ENCODE measurements around the gene BCAR3.

BCAR3 gene

DNA sequence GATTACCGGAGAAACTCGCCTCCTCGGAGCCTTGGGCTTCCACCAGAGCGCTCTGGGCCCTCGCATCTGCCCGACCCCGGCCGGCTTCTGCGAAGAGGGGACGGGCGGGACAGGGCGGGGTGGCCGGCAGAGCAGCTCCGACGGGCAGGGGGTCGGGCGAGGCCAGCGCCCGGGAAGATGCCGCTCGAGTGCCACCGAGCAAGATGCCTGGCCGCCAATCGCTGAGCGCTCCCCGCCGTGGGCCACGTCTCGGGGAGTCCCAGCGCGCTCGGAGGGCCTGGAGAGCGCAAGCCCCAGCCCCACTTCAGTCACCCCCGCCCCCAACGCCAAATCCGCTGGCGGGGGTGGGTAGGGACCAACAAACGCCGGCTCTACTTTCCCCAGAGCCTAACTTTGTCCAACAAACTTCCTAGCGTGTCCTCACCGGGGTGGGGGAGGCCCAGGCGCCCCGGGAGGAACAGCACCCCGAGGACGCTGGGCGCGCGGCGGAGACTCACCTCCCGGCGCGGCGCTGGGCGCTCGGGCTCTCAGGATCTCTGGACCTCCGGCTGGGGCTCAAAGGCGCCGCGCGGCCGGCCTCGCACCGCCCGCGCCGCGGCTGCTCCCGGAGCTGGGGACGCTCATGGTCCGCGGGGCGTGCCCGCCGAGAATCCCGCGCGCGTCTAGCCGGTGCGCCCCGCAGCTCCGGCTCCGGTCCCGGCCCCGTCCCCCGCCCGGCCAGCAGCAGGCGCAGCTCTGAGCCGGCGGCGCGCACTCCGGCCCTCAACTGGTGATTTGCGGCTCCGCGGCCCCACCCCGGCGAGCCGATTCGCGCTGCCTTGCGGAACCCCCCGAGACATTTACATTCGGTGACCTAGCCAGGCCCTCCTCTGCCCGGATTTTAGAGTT is at the start of gene BCAR3:
BCAR3 (minus strand) TSS at position 737 of the 888 bp plus-strand sequence. CDS start 6,907 bp downstream, outside the sequence.
- H3K4me1 ChIP-seq (ENCODE audit: control insufficient read depth, low read depth, low read length), result peaks cover 21% of the 10 kb centered on the region
- H3K27me3 ChIP-seq (ENCODE audit: control insufficient read depth, insufficient read depth, low read length), result peaks cover 35% of the 10 kb centered on the region
- H3K4me3 ChIP-seq (ENCODE audit: low read length), result peak within 1 kb of the TSS; percentile 77
- peak within 1 kb of the TSS; percentile 51 for H3K9ac ChIP-seq (ENCODE audit: low read length)
- no peaks in the 10 kb centered on the region for H3K9me3 ChIP-seq (ENCODE audit: control insufficient read depth, low read depth, low read length)
- H3K36me3 ChIP-seq (ENCODE audit: control insufficient read depth, low read depth, low read length), result no peaks in the 10 kb centered on the region
- no peak within 1 kb of the TSS for H3K27ac ChIP-seq (ENCODE audit: low read length)

DNA sequence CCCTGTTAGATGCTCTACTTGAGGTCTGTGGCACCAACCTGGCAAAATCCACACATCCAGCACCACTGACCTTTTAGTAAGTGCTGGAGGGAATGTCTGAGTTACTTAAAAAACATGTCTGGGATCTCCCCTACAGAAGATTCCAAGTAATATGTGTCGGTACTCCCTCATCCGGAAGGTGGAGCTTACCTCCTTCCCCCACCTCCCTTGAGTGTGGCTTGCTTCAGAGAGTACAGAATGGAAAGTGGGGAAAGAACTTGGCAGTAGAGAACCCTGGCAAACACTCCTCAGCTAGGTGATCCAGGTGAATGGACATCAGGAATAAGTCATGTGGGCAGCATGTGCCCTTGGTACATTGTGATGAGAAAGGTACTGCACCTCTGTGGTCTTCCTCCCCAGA is 49.0 kb upstream of the BCAR3 start:
- Histone ChIP-seq H3K36me3 (ENCODE audit: control insufficient read depth, low read depth, low read length) (no peaks in the 10 kb centered on the region), H3K9me3 (ENCODE audit: control insufficient read depth, low read depth, low read length) (no peaks in the 10 kb centered on the region), H3K27ac (ENCODE audit: low read length) (no peak overlapping the region), H3K4me3 (ENCODE audit: low read length) (no peak overlapping the region), H3K27me3 (ENCODE audit: control insufficient read depth, insufficient read depth, low read length) (no peaks in the 10 kb centered on the region), H3K9ac (ENCODE audit: low read length) (no peak overlapping the region), H3K4me1 (ENCODE audit: control insufficient read depth, low read depth, low read length) (peaks cover 8% of the 10 kb centered on the region)

DNA sequence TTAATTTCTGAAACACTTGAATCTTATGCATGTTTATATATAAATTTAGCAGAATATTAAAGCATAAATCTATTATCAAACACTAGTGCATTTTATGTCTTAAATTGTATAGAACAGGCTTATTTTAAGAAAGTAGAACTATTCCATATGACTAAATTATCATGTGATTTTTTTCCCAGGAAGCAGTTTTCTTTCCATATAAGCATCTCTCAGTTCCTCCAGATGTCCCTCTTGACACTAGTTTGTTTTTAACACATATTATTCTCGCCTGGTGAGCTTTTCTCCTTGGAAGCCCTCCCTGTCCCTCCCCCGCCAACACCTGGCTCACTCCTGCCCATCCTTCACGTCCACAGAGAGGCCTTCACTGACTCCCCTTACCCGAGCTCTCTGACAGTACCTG is 48.3 kb upstream of the BCAR3 start:
- Histone ChIP-seq H3K4me3 (ENCODE audit: low read length) (no peak overlapping the region), H3K4me1 (ENCODE audit: control insufficient read depth, low read depth, low read length) (peaks cover 8% of the 10 kb centered on the region), H3K9ac (ENCODE audit: low read length) (no peak overlapping the region), H3K27me3 (ENCODE audit: control insufficient read depth, insufficient read depth, low read length) (no peaks in the 10 kb centered on the region), H3K9me3 (ENCODE audit: control insufficient read depth, low read depth, low read length) (no peaks in the 10 kb centered on the region), H3K36me3 (ENCODE audit: control insufficient read depth, low read depth, low read length) (no peaks in the 10 kb centered on the region), H3K27ac (ENCODE audit: low read length) (no peak overlapping the region)

DNA sequence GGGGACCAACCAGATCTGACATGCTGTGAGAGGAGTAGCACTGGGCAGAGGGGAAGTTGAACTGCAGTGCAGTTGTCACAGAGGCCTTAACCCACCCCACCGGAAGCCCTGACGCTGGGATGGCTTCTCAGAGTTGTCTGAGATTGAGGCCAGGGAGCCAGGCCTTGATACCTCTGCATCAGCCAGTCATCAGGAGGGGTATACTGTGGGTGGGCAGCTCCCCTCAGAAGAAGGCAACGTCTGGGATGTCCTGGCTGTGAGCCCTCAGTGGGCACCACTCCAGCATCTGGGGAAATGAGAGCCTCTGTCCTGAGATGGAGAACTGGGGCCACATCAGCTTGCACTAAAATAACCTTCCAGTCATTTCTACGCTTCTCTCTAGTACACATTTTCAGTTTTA is 47.9 kb upstream of the BCAR3 start:
- H3K4me3 ChIP-seq (ENCODE audit: low read length), result no peak overlapping the region
- H3K27me3 ChIP-seq (ENCODE audit: control insufficient read depth, insufficient read depth, low read length), result no peaks in the 10 kb centered on the region
- no peaks in the 10 kb centered on the region for H3K36me3 ChIP-seq (ENCODE audit: control insufficient read depth, low read depth, low read length)
- peaks cover 8% of the 10 kb centered on the region for H3K4me1 ChIP-seq (ENCODE audit: control insufficient read depth, low read depth, low read length)
- no peak overlapping the region for H3K9ac ChIP-seq (ENCODE audit: low read length)
- H3K27ac ChIP-seq (ENCODE audit: low read length), result no peak overlapping the region
- no peaks in the 10 kb centered on the region for H3K9me3 ChIP-seq (ENCODE audit: control insufficient read depth, low read depth, low read length)

DNA sequence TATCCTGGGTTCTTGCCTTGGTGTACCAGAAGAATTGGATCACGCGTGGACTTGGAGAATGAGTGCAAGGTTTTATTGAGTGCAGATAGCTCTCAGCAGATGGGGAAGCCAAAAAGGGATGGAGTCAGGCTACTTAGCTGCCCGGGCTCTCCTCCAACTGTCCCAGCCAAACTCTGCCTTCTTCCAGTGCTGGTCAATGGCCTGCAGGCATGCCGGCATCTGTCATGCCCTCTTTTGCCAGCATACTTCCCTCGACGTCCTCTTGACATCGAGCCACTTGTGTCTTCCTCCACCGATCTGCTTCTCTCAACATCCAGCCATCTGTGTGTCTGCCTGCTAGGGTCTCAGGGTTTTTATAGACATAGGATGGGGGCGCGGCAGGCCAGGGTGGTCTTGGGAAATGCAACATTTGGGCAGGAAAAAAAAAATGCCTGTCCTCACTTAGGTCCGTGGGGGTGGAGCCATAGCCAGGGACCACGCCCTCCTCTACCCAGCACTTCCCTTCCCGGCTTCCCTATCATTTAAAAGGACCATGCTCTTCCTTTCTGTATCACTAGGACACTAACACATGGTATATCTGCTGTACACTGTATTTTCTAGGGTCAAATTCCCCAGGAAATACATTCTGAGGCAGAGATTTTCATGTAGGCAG is 47.0 kb upstream of the BCAR3 start:
- H3K27ac ChIP-seq (ENCODE audit: low read length), result no peak overlapping the region
- H3K9ac ChIP-seq (ENCODE audit: low read length), result no peak overlapping the region
- H3K4me1 ChIP-seq (ENCODE audit: control insufficient read depth, low read depth, low read length), result peaks cover 8% of the 10 kb centered on the region
- no peaks in the 10 kb centered on the region for H3K27me3 ChIP-seq (ENCODE audit: control insufficient read depth, insufficient read depth, low read length)
- H3K36me3 ChIP-seq (ENCODE audit: control insufficient read depth, low read depth, low read length), result no peaks in the 10 kb centered on the region
- H3K4me3 ChIP-seq (ENCODE audit: low read length), result no peak overlapping the region
- H3K9me3 ChIP-seq (ENCODE audit: control insufficient read depth, low read depth, low read length), result no peaks in the 10 kb centered on the region

DNA sequence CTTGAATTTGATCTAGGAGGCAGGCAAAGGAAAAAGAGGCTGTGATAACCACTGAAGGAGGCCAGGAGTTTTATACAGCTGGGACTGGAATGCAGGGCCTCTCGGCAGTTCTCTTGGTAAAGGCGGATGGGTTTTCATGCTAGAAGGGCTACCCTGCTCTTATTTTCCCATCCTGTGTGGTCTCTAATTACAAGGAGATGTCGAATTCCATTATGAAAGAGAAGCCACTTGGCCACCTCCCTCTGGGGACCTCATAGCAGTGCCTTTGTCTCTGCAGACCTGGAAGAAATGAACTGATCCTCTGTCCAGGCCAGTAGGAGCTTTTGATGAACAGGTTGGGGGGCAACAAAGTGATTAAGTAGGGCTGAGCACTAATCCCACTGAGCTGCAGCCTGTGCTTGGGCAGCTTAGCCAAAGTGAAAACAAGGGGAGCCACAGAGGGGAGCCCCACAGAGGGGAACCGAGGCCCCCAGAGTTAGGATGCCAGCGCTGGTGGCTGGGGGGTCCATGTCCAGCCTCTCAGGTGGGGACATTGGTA is 42.2 kb upstream of the BCAR3 start:
- Histone ChIP-seq H3K9me3 (ENCODE audit: control insufficient read depth, low read depth, low read length) (no peaks in the 10 kb centered on the region), H3K4me3 (ENCODE audit: low read length) (no peak overlapping the region), H3K36me3 (ENCODE audit: control insufficient read depth, low read depth, low read length) (no peaks in the 10 kb centered on the region), H3K4me1 (ENCODE audit: control insufficient read depth, low read depth, low read length) (peaks cover 17% of the 10 kb centered on the region), H3K27ac (ENCODE audit: low read length) (no peak overlapping the region), H3K9ac (ENCODE audit: low read length) (no peak overlapping the region), H3K27me3 (ENCODE audit: control insufficient read depth, insufficient read depth, low read length) (no peaks in the 10 kb centered on the region)

DNA sequence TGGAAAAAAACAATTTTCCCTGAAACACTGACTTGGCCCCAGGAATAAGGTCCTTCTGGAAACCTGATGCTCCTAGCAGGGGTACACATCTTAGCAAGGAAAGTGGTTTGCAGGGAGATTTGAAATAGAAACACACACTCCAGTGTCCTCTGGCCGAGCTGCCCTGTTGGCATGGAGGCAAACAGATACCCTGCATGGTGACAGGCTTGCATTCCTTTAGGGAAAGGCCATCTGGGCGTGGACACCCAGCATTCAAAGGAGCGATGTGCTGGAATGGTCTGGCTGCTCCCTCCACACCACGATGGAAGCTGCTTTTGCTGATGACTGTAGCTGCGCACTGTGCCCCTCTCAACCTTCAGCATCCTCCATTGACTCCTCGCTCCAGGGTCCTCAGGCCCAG is 41.5 kb upstream of the BCAR3 start:
- H3K9me3 ChIP-seq (ENCODE audit: control insufficient read depth, low read depth, low read length), result no peaks in the 10 kb centered on the region
- no peaks in the 10 kb centered on the region for H3K27me3 ChIP-seq (ENCODE audit: control insufficient read depth, insufficient read depth, low read length)
- H3K4me1 ChIP-seq (ENCODE audit: control insufficient read depth, low read depth, low read length), result peaks cover 17% of the 10 kb centered on the region
- H3K9ac ChIP-seq (ENCODE audit: low read length), result no peak overlapping the region
- no peaks in the 10 kb centered on the region for H3K36me3 ChIP-seq (ENCODE audit: control insufficient read depth, low read depth, low read length)
- no peak overlapping the region for H3K4me3 ChIP-seq (ENCODE audit: low read length)
- no peak overlapping the region for H3K27ac ChIP-seq (ENCODE audit: low read length)

DNA sequence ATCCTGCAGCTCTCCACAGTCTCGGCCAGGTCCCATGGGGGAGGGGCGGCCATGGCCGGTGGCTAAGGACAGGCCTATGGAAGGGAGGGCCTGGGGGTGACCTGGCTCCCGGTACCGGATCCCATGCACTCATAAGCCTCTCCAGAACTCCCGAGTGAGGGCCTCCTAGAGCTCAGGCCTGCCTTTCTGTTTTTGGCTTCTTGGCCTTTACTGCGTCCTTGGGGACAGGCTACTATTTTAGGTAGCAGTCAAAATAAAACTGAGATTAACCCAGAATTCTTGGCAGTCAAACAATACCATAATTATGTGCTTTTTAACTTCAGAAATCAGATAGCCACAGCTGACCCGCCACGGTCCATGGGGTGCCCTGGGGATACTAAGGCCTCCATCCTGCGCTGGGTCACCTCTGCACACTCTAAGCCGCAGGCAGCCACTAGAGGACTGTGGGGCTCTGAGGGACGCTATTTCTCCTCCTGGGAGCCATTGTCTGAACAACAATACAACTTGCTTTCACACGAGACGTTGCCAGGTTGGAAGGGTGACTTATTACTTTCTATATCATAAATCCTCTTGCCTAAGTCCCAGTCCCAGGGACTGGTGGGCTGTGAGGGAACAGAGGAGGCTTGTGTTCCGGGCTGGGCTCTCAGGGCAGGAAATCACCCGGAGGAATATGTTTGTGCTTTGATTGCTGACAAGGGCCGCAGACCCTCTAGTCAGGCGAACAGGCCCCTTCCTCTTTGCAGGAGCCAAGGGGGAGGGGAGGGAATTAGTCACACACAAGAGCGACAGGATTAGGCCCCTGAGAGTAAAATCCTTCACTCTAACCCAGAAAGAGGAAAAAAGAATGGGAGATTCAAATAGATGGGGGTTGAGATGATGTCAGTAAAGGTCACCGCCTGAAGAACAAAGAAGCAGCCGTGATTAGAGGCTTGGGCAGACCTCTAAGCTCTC is 40.7 kb upstream of the BCAR3 start:
- peak overlapping the region; percentile 17 for H3K27ac ChIP-seq (ENCODE audit: low read length)
- H3K9ac ChIP-seq (ENCODE audit: low read length), result no peak overlapping the region

DNA sequence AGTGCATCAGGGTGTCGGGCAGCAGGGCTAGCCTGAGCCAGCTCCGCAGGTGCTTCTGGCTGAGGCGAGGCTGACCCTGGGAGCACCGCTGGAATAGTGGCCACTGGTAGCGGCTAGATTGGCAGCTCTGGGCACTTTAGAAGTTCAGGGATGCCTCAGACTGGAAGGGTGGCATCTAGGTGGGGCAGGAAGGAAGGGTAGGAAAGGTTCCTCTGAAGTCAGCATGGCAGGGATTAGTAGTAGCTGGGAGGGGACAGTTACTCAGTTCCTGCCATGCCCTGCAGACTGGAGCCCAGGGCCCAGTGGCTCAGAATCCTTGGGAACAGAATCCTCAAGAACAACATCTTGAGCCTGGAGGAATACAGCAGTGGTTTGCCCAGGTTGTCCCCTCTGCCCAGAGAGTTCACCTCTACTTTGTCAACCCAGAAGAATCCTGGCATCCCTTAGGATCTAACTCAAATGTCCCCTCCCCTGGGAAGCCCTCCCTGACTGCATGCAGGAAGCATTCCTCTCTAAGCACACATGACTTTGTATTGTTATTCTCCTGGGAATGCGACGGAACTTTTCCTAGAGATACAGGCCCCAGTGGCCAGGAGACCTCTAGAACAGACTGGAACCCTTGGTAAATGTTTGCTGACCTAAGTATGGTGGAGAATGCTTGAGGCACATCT is 39.5 kb upstream of the BCAR3 start:
- H3K4me1 ChIP-seq (ENCODE audit: control insufficient read depth, low read depth, low read length), result peaks cover 17% of the 10 kb centered on the region
- H3K4me3 ChIP-seq (ENCODE audit: low read length), result no peak overlapping the region
- H3K27ac ChIP-seq (ENCODE audit: low read length), result no peak overlapping the region
- H3K9ac ChIP-seq (ENCODE audit: low read length), result no peak overlapping the region
- no peaks in the 10 kb centered on the region for H3K27me3 ChIP-seq (ENCODE audit: control insufficient read depth, insufficient read depth, low read length)
- no peaks in the 10 kb centered on the region for H3K36me3 ChIP-seq (ENCODE audit: control insufficient read depth, low read depth, low read length)
- no peaks in the 10 kb centered on the region for H3K9me3 ChIP-seq (ENCODE audit: control insufficient read depth, low read depth, low read length)

More for the DNA sequence above, 40.7 kb upstream of the BCAR3 start:
- Histone ChIP-seq H3K4me1 (ENCODE audit: control insufficient read depth, low read depth, low read length) (peaks cover 17% of the 10 kb centered on the region), H3K36me3 (ENCODE audit: control insufficient read depth, low read depth, low read length) (no peaks in the 10 kb centered on the region), H3K27me3 (ENCODE audit: control insufficient read depth, insufficient read depth, low read length) (no peaks in the 10 kb centered on the region), H3K4me3 (ENCODE audit: low read length) (no peak overlapping the region), H3K9me3 (ENCODE audit: control insufficient read depth, low read depth, low read length) (no peaks in the 10 kb centered on the region)

DNA sequence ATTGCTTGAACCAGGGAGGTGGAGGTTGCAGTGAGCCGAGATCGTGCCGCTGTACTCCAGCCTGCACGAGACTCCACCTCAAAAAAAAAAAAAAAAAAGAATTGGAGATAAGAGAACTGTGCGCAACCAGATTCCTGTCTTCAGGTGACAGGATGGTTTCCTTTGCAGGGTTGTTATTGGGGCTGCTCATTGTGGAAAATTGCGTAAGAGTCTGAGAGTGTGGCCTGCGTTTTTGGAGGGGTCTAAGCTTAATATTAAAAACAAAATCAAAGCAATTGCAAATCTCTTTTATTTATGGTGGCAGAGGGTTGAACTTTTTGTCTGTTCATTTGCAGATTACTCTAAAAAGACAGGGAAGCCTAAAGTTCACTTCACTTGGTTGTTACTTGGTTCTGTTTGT is 36.0 kb upstream of the BCAR3 start:
- Histone ChIP-seq H3K4me1 (ENCODE audit: control insufficient read depth, low read depth, low read length) (peaks cover 7% of the 10 kb centered on the region), H3K9ac (ENCODE audit: low read length) (no peak overlapping the region), H3K27me3 (ENCODE audit: control insufficient read depth, insufficient read depth, low read length) (no peaks in the 10 kb centered on the region), H3K9me3 (ENCODE audit: control insufficient read depth, low read depth, low read length) (no peaks in the 10 kb centered on the region), H3K36me3 (ENCODE audit: control insufficient read depth, low read depth, low read length) (no peaks in the 10 kb centered on the region), H3K27ac (ENCODE audit: low read length) (no peak overlapping the region), H3K4me3 (ENCODE audit: low read length) (no peak overlapping the region)

Data from iPS-18a (cell line).